GM19351 (cell line): Measurements from ENCODE around the gene NEDD4L.
"Not testable (repeated sequence)": the region's sequence is repeated elsewhere in the genome, so short reads cannot be mapped to it uniquely, and the experiment has no call there.

Experiments
- ATAC-seq: cut with Tn5 transposase; IDR thresholded peaks from one replicate; pipeline ENCODE4 v1.9.1; 2021; ENCODE audit warnings: mild to moderate bottlenecking, moderate library complexity; ENCODE audit not compliant: unreplicated experiment

Gene NEDD4L

GRCh38 chr18:58257461-58257860 is 213.4 kb downstream of the NEDD4L start:
- no peak for ATAC-seq

- no peak for ATAC-seq
These were observed 214.8 kb downstream of the NEDD4L start for GRCh38 chr18:58258692-58259342.

- no peak for ATAC-seq
These were observed 219.3 kb downstream of the NEDD4L start for GRCh38 chr18:58263055-58263957.

GRCh38 chr18:58264075-58264474 is 220.0 kb downstream of the NEDD4L start:
- ATAC-seq = no peak

GRCh38 chr18:58264840-58265239 is 220.8 kb downstream of the NEDD4L start:
- ATAC-seq = no peak

GRCh38 chr18:58265489-58265888 is 221.5 kb downstream of the NEDD4L start:
- not testable (repeated sequence) for ATAC-seq

- no peak for ATAC-seq
These were observed 222.3 kb downstream of the NEDD4L start for GRCh38 chr18:58266291-58266690.

GRCh38 chr18:58267493-58267892 is 223.5 kb downstream of the NEDD4L start:
- no peak for ATAC-seq

GRCh38 chr18:58268849-58269248 is 224.8 kb downstream of the NEDD4L start:
- no peak for ATAC-seq

GRCh38 chr18:58269931-58270330 is 225.9 kb downstream of the NEDD4L start:
- ATAC-seq = no peak

- no peak for ATAC-seq
These were observed 226.4 kb downstream of the NEDD4L start for GRCh38 chr18:58270396-58270795.

- no peak for ATAC-seq
These were observed 227.7 kb downstream of the NEDD4L start for GRCh38 chr18:58271770-58272169.

- no peak for ATAC-seq
These were observed 228.2 kb downstream of the NEDD4L start for GRCh38 chr18:58272209-58272608.

GRCh38 chr18:58272779-58273435 is 228.9 kb downstream of the NEDD4L start:
- ATAC-seq = no peak

- no peak for ATAC-seq
These were observed 231.2 kb downstream of the NEDD4L start for GRCh38 chr18:58275176-58275575.

- no peak for ATAC-seq
These were observed 233.0 kb downstream of the NEDD4L start for GRCh38 chr18:58276789-58277739.

GRCh38 chr18:58279504-58280175 is 235.6 kb downstream of the NEDD4L start:
- no peak for ATAC-seq

- no peak for ATAC-seq
These were observed 236.2 kb downstream of the NEDD4L start for GRCh38 chr18:58280191-58280590.

GRCh38 chr18:58282872-58283271 is 238.8 kb downstream of the NEDD4L start:
- not testable (repeated sequence) for ATAC-seq
